Activated T-helper 2 cell treated with anti-CD3 and anti-CD28 coated beads, Interferon-gamma antibody, Interleukin-2, Interleukin-4, amounts not matched to agents 10 μg/mL and 5 μg/mL and 100 μg/mL, durations not matched to agents 14 hours and 24 hours and 36 hours (primary cell): ENCODE results near the gene SLC22A12. TPM values are rescaled to one million over a fixed set of nuclear protein-coding genes. Genes with fewer than 3 reads are reported as not detected.

Experiments used
- DNase-seq: peaks from one replicate; pipeline ENCODE4 v3.0.0; 2021; ENCODE audit warnings: low spot score
- H3K27ac Mint-ChIP-seq: one replicate; pipeline ENCODE4 v1.8.0; 2021; ENCODE audit warnings: mixed read lengths
- H3K27me3 Mint-ChIP-seq: one replicate; pipeline ENCODE4 v1.8.0; 2021; ENCODE audit warnings: low read depth, mixed read lengths
- H3K36me3 Mint-ChIP-seq: one replicate; pipeline ENCODE4 v1.8.0; 2021; ENCODE audit warnings: low read depth, mixed read lengths
- H3K4me1 Mint-ChIP-seq: one replicate; pipeline ENCODE4 v1.8.0; 2021; ENCODE audit warnings: low read depth, mixed read lengths
- H3K4me3 Mint-ChIP-seq: one replicate; pipeline ENCODE4 v1.8.0; 2021; ENCODE audit warnings: low read depth, mild to moderate bottlenecking, moderate library complexity, mixed read lengths
- H3K9me3 Mint-ChIP-seq: one replicate; pipeline ENCODE4 v1.8.0; 2021; ENCODE audit warnings: mixed read lengths
- intact Hi-C: fragments of 100-400 bp; cut with micrococcal nuclease; formaldehyde crosslinking; loops from one replicate; pipeline ENCODE4 v1.15.1; 2023
- total RNA-seq: library from RNA; stranded (reverse); gene quantifications from 2 replicates; pipeline ENCODE4 v1.2.3, GENCODE V29; 2022

SLC22A12 gene
- total RNA-seq, 1 donor from 2014 or later = not detected

- intact Hi-C loops = no loop called here
- no peaks in the 10 kb centered on the region for H3K9me3 Mint-ChIP-seq
- H3K4me3 Mint-ChIP-seq = no peak overlapping the region
- no peak for DNase-seq
- H3K27ac Mint-ChIP-seq = peak overlapping the region; percentile 24
- no peaks in the 10 kb centered on the region for H3K27me3 Mint-ChIP-seq
- H3K36me3 Mint-ChIP-seq = no peaks in the 10 kb centered on the region
- H3K4me1 Mint-ChIP-seq = peaks cover 4% of the 10 kb centered on the region
These were observed 23.8 kb upstream of the SLC22A12 start for GRCh38 chr11:64566915-64567891.

- Mint-ChIP-seq H3K27ac (no peak overlapping the region), H3K36me3 (no peaks in the 10 kb centered on the region), H3K4me1 (peaks cover 4% of the 10 kb centered on the region), H3K27me3 (peaks cover 6% of the 10 kb centered on the region), H3K4me3 (no peak overlapping the region), H3K9me3 (no peaks in the 10 kb centered on the region)
- intact Hi-C loops = no loop called here
- no peak for DNase-seq
These were observed 22.9 kb upstream of the SLC22A12 start for GRCh38 chr11:64568041-64568571.

- Mint-ChIP-seq H3K27me3 (peaks cover 6% of the 10 kb centered on the region), H3K4me1 (peaks cover 4% of the 10 kb centered on the region), H3K36me3 (no peaks in the 10 kb centered on the region), H3K4me3 (no peak overlapping the region), H3K27ac (no peak overlapping the region), H3K9me3 (no peaks in the 10 kb centered on the region)
- DNase-seq = no peak
- intact Hi-C loops = no loop called here
These were observed 22.4 kb upstream of the SLC22A12 start for GRCh38 chr11:64568584-64569140.

- Mint-ChIP-seq H3K36me3 (no peaks in the 10 kb centered on the region), H3K27ac (no peak overlapping the region), H3K9me3 (no peaks in the 10 kb centered on the region), H3K27me3 (peaks cover 8% of the 10 kb centered on the region), H3K4me3 (no peak overlapping the region), H3K4me1 (peaks cover 4% of the 10 kb centered on the region)
- intact Hi-C loops = no loop called here
- no peak for DNase-seq
These were observed 21.6 kb upstream of the SLC22A12 start for GRCh38 chr11:64569300-64569970.

- Mint-ChIP-seq H3K4me1 (peaks cover 4% of the 10 kb centered on the region), H3K27ac (no peak overlapping the region), H3K9me3 (no peaks in the 10 kb centered on the region), H3K4me3 (no peak overlapping the region), H3K36me3 (no peaks in the 10 kb centered on the region), H3K27me3 (peaks cover 10% of the 10 kb centered on the region)
- no peak for DNase-seq
- intact Hi-C loops = no loop called here
These were observed 20.7 kb upstream of the SLC22A12 start for GRCh38 chr11:64570341-64570740.

GRCh38 chr11:64571050-64571409 lies 20.0 kb upstream of the SLC22A12 start:
- no peaks in the 10 kb centered on the region for H3K36me3 Mint-ChIP-seq
- no peak for DNase-seq
- H3K4me3 Mint-ChIP-seq = no peak overlapping the region
- no peaks in the 10 kb centered on the region for H3K9me3 Mint-ChIP-seq
- H3K4me1 Mint-ChIP-seq = peaks cover 4% of the 10 kb centered on the region
- no peak overlapping the region for H3K27ac Mint-ChIP-seq
- intact Hi-C loops = no loop called here
- H3K27me3 Mint-ChIP-seq = peaks cover 10% of the 10 kb centered on the region

GRCh38 chr11:64571410-64572091 lies 19.5 kb upstream of the SLC22A12 start:
- intact Hi-C loops = no loop called here
- peaks cover 10% of the 10 kb centered on the region for H3K27me3 Mint-ChIP-seq

GRCh38 chr11:64572143-64572542 lies 18.9 kb upstream of the SLC22A12 start:
- no peak overlapping the region for H3K27ac Mint-ChIP-seq
- H3K36me3 Mint-ChIP-seq = no peaks in the 10 kb centered on the region
- no peak overlapping the region for H3K4me3 Mint-ChIP-seq
- peaks cover 10% of the 10 kb centered on the region for H3K27me3 Mint-ChIP-seq
- DNase-seq = no peak
- no peaks in the 10 kb centered on the region for H3K9me3 Mint-ChIP-seq
- intact Hi-C loops = no loop called here
- no peaks in the 10 kb centered on the region for H3K4me1 Mint-ChIP-seq

More at GRCh38 chr11:64571410-64572091, 19.5 kb upstream of the SLC22A12 start:
- H3K9me3 Mint-ChIP-seq = no peaks in the 10 kb centered on the region
- no peak for DNase-seq
- H3K4me1 Mint-ChIP-seq = peaks cover 2% of the 10 kb centered on the region
- no peak overlapping the region for H3K4me3 Mint-ChIP-seq
- no peak overlapping the region for H3K27ac Mint-ChIP-seq
- no peaks in the 10 kb centered on the region for H3K36me3 Mint-ChIP-seq

GRCh38 chr11:64577202-64577601 lies 13.8 kb upstream of the SLC22A12 start:
- DNase-seq = no peak
- no peak overlapping the region for H3K4me3 Mint-ChIP-seq
- H3K4me1 Mint-ChIP-seq = no peaks in the 10 kb centered on the region
- H3K9me3 Mint-ChIP-seq = no peaks in the 10 kb centered on the region
- intact Hi-C loops = no loop called here
- H3K36me3 Mint-ChIP-seq = no peaks in the 10 kb centered on the region
- H3K27ac Mint-ChIP-seq = no peak overlapping the region
- peaks cover 10% of the 10 kb centered on the region for H3K27me3 Mint-ChIP-seq

- Mint-ChIP-seq H3K27ac (no peak overlapping the region), H3K9me3 (no peaks in the 10 kb centered on the region), H3K4me3 (no peak overlapping the region), H3K4me1 (no peaks in the 10 kb centered on the region), H3K27me3 (no peaks in the 10 kb centered on the region), H3K36me3 (no peaks in the 10 kb centered on the region)
- intact Hi-C loops = no loop called here
- DNase-seq = no peak
These were observed 10.6 kb upstream of the SLC22A12 start for GRCh38 chr11:64580412-64580811.

GRCh38 chr11:64581057-64581523 lies 9.9 kb upstream of the SLC22A12 start:
- no peaks in the 10 kb centered on the region for H3K27me3 Mint-ChIP-seq
- H3K9me3 Mint-ChIP-seq = no peaks in the 10 kb centered on the region
- DNase-seq = no peak
- no peak overlapping the region for H3K27ac Mint-ChIP-seq
- no peaks in the 10 kb centered on the region for H3K36me3 Mint-ChIP-seq
- H3K4me3 Mint-ChIP-seq = no peak overlapping the region
- no peaks in the 10 kb centered on the region for H3K4me1 Mint-ChIP-seq
- intact Hi-C loops = no loop called here

GRCh38 chr11:64582885-64583284 lies 8.1 kb upstream of the SLC22A12 start:
- H3K4me1 Mint-ChIP-seq = no peaks in the 10 kb centered on the region
- H3K27me3 Mint-ChIP-seq = peaks cover 2% of the 10 kb centered on the region
- H3K4me3 Mint-ChIP-seq = no peak overlapping the region
- H3K36me3 Mint-ChIP-seq = no peaks in the 10 kb centered on the region
- intact Hi-C loops = no loop called here
- H3K27ac Mint-ChIP-seq = no peak overlapping the region
- peaks cover 3% of the 10 kb centered on the region for H3K9me3 Mint-ChIP-seq
- DNase-seq = no peak
